Measurements from ENCODE around the gene PGGHG. TPM values are rescaled to one million over a fixed set of nuclear protein-coding genes. Genes with fewer than 3 reads are reported as not detected.

Gene PGGHG
- total RNA-seq, 2 experiments from 2014 or later: 670 to 671 TPM

- DNase-seq: no peak
- no peaks in the 10 kb centered on the region for H3K36me3 Mint-ChIP-seq (ENCODE audit: low read depth)
- H3K4me1 Mint-ChIP-seq (ENCODE audit: low read depth): peaks cover 45% of the 10 kb centered on the region
- CTCF ChIA-PET: interaction anchor here (1.1 kb wide), 1 partner anchor 19 kb away, joined by 3 read pairs; no protein-coding TSS in a partner anchor
- H3K4me3 Mint-ChIP-seq: peak overlapping the region; percentile 17
- Histone ChIP-seq H3K9me3 (ENCODE audit: control insufficient read depth in 1 of 2, insufficient read depth in 1 of 2, low read length in 2 of 2) (no peaks in the 10 kb centered on the region), H3K36me3 (ENCODE audit: insufficient read depth, low read length) (no peaks in the 10 kb centered on the region), H3K27me3 (ENCODE audit: control insufficient read depth in 1 of 2, insufficient read depth in 2 of 2, low read length in 2 of 2) (no peaks in the 10 kb centered on the region), H3K4me1 (ENCODE audit: insufficient read depth, low read length) (peaks cover 34% of the 10 kb centered on the region), H3K4me3 (ENCODE audit: low read length) (no peak overlapping the region), H3K27ac (ENCODE audit: low read depth in 1 of 2, low read length in 2 of 2) (no peak overlapping the region)
- no peaks in the 10 kb centered on the region for H3K9me3 Mint-ChIP-seq
- H3K27ac Mint-ChIP-seq: peak overlapping the region; percentile 40
- ATAC-seq (ENCODE audit: poor library complexity): no peak
- POLR2A ChIA-PET: no interaction called here
- intact Hi-C loops (cut with DNase I, micrococcal nuclease): loop anchor here in 1 of 2 experiments (2.0 kb wide), 1 partner anchor 17 kb away; no protein-coding TSS in a partner anchor
- no peaks in the 10 kb centered on the region for H3K27me3 Mint-ChIP-seq
- TF ChIP-seq, protein P1, sequence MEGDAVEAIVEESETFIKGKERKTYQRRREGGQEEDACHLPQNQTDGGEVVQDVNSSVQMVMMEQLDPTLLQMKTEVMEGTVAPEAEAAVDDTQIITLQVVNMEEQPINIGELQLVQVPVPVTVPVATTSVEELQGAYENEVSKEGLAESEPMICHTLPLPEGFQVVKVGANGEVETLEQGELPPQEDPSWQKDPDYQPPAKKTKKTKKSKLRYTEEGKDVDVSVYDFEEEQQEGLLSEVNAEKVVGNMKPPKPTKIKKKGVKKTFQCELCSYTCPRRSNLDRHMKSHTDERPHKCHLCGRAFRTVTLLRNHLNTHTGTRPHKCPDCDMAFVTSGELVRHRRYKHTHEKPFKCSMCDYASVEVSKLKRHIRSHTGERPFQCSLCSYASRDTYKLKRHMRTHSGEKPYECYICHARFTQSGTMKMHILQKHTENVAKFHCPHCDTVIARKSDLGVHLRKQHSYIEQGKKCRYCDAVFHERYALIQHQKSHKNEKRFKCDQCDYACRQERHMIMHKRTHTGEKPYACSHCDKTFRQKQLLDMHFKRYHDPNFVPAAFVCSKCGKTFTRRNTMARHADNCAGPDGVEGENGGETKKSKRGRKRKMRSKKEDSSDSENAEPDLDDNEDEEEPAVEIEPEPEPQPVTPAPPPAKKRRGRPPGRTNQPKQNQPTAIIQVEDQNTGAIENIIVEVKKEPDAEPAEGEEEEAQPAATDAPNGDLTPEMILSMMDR (IDR thresholded peaks at IDR 0.05): no peak
Measured at GRCh38 chr11:335779-336658, 47.1 kb downstream of the PGGHG start.

DNA sequence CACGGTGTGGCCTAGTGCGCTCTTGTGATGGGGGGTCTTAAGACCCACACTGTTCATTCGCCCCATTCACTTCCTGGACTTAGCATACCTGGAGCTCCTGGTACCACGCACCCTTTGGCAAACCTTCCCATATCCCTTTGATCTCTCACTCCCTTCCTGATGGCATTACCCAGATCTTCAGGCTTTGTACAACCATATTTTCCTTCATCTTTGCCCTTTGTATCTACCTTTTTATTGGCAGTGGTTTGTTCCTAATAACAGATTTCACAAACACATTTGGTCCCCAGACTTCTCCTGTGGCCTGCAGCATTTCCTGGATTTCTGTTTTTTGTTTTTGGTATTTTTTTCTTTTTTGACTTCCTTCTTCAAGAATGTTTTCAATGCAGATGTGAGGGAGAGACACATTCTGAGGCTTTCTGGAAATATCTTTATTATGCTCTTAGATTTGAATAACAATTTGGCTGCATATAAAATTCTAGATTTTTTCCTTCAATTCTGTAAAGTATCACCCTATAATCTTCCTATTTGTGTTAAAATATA lies 47.8 kb downstream of the PGGHG start:
- Mint-ChIP-seq H3K4me1 (ENCODE audit: low read depth) (peaks cover 38% of the 10 kb centered on the region), H3K27ac (peak overlapping the region; percentile 40), H3K27me3 (no peaks in the 10 kb centered on the region), H3K4me3 (no peak overlapping the region), H3K9me3 (no peaks in the 10 kb centered on the region), H3K36me3 (ENCODE audit: low read depth) (no peaks in the 10 kb centered on the region)
- no peak overlapping the region for H3K27ac ChIP-seq (ENCODE audit: low read depth in 1 of 2, low read length in 2 of 2)
- ATAC-seq (ENCODE audit: poor library complexity) (no peak), DNase-seq (no peak)
- intact Hi-C loops (cut with DNase I, micrococcal nuclease): loop anchor here in 1 of 2 experiments (2.0 kb wide), 1 partner anchor 16 kb away; no protein-coding TSS in a partner anchor
- CTCF ChIA-PET: no interaction called here
- POLR2A ChIA-PET: interaction anchor here (1.0 kb wide), 1 partner anchor 129 kb away, joined by 4 read pairs; the partner anchor contains the start of genes BET1L and RIC8A
- no peaks in the 10 kb centered on the region for H3K36me3 ChIP-seq (ENCODE audit: insufficient read depth, low read length)
- H3K4me3 ChIP-seq (ENCODE audit: low read length): no peak overlapping the region
- peaks cover 30% of the 10 kb centered on the region for H3K4me1 ChIP-seq (ENCODE audit: insufficient read depth, low read length)
- H3K27me3 ChIP-seq (ENCODE audit: control insufficient read depth in 1 of 2, insufficient read depth in 2 of 2, low read length in 2 of 2): no peaks in the 10 kb centered on the region
- H3K9me3 ChIP-seq (ENCODE audit: control insufficient read depth in 1 of 2, insufficient read depth in 1 of 2, low read length in 2 of 2): no peaks in the 10 kb centered on the region
- TF ChIP-seq, protein P1 (IDR thresholded peaks at IDR 0.05): no peak

DNA sequence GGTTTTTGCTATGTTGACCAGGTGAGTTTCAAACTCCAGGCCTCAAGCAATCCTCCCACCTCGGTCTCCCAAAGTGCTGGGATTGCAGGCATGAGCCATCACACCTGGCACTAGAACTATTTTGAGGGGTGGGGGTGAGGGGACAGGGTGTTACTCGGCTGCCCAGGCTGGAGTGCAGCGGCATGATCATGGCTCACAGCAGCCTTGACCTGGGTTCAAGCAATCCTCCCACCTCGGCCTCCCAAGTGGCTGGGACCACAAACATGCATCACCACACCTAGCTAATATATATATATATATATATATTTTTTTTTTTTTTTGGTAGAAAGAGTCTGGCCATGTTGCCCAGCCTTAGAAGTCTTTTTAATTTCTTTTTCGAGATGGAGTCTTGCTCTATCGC lies 48.8 kb downstream of the PGGHG start:
- H3K9me3 Mint-ChIP-seq: no peaks in the 10 kb centered on the region
- Histone ChIP-seq H3K27ac (ENCODE audit: low read depth in 1 of 2, low read length in 2 of 2) (no peak overlapping the region), H3K9me3 (ENCODE audit: control insufficient read depth in 1 of 2, insufficient read depth in 1 of 2, low read length in 2 of 2) (no peaks in the 10 kb centered on the region), H3K27me3 (ENCODE audit: control insufficient read depth in 1 of 2, insufficient read depth in 2 of 2, low read length in 2 of 2) (no peaks in the 10 kb centered on the region), H3K36me3 (ENCODE audit: insufficient read depth, low read length) (no peaks in the 10 kb centered on the region), H3K4me3 (ENCODE audit: low read length) (no peak overlapping the region), H3K4me1 (ENCODE audit: insufficient read depth, low read length) (peaks cover 26% of the 10 kb centered on the region)
- H3K36me3 Mint-ChIP-seq (ENCODE audit: low read depth): no peaks in the 10 kb centered on the region
- H3K4me3 Mint-ChIP-seq: no peak overlapping the region
- intact Hi-C loops (cut with DNase I, micrococcal nuclease): loop anchor here in 1 of 2 experiments (2.0 kb wide), 1 partner anchor 15 kb away; no protein-coding TSS in a partner anchor
- ChIA-PET CTCF (no interaction called here), POLR2A (interaction anchor here (1.0 kb wide), 1 partner anchor 130 kb away, joined by 4 read pairs; the partner anchor contains the start of genes BET1L and RIC8A)
- peaks cover 40% of the 10 kb centered on the region for H3K4me1 Mint-ChIP-seq (ENCODE audit: low read depth)
- no peaks in the 10 kb centered on the region for H3K27me3 Mint-ChIP-seq
- no peak overlapping the region for H3K27ac Mint-ChIP-seq
- ATAC-seq (ENCODE audit: poor library complexity): no peak
- no peak for DNase-seq
- TF ChIP-seq, protein P1 (IDR thresholded peaks at IDR 0.05): no peak
